Hematopoietic multipotent progenitor cell treated with erythropoietin and hydrocortisone succinate and interleukin-3 and kit ligand, for 15 days (in vitro differentiated cells): Measurements from ENCODE around the gene SLC6A18.

Source experiments
- DNase-seq: peaks from one replicate; pipeline ENCODE4 v3.0.0-alpha.2; 2015; ENCODE audit warnings: low spot score

Gene SLC6A18

GRCh38 chr5:1225081-1225480 is at the start of gene SLC6A18:
Gene SLC6A18, plus strand, starts transcription at chr5:1225381. Its CDS starts 97 bp downstream, at chr5:1225478.
- DNase-seq: no peak

- DNase-seq: no peak
Observed at GRCh38 chr5:1175801-1176472, 49.2 kb upstream of the SLC6A18 start.

GRCh38 chr5:1176473-1177391 is 48.4 kb upstream of the SLC6A18 start:
- no peak for DNase-seq

GRCh38 chr5:1177826-1178528 is 47.2 kb upstream of the SLC6A18 start:
- DNase-seq: no peak

GRCh38 chr5:1178529-1179382 is 46.4 kb upstream of the SLC6A18 start:
- DNase-seq: no peak

- no peak for DNase-seq
Observed at GRCh38 chr5:1179383-1179715, 45.8 kb upstream of the SLC6A18 start.

GRCh38 chr5:1180096-1180495 is 45.1 kb upstream of the SLC6A18 start:
- DNase-seq: no peak

- DNase-seq: no peak
Observed at GRCh38 chr5:1180841-1181271, 44.3 kb upstream of the SLC6A18 start.

GRCh38 chr5:1181451-1182359 is 43.5 kb upstream of the SLC6A18 start:
- DNase-seq: no peak

- DNase-seq: no peak
Observed at GRCh38 chr5:1182360-1182632, 42.9 kb upstream of the SLC6A18 start.

GRCh38 chr5:1182633-1183423 is 42.4 kb upstream of the SLC6A18 start:
- no peak for DNase-seq

GRCh38 chr5:1183424-1184162 is 41.6 kb upstream of the SLC6A18 start:
- no peak for DNase-seq

GRCh38 chr5:1184163-1184470 is 41.1 kb upstream of the SLC6A18 start:
- DNase-seq: no peak

- no peak for DNase-seq
Observed at GRCh38 chr5:1184481-1184880, 40.7 kb upstream of the SLC6A18 start.

GRCh38 chr5:1185038-1185627 is 40.0 kb upstream of the SLC6A18 start:
- DNase-seq: no peak

- DNase-seq: peak; percentile 18
Observed at GRCh38 chr5:1185629-1186350, 39.4 kb upstream of the SLC6A18 start.

GRCh38 chr5:1186351-1187233 is 38.6 kb upstream of the SLC6A18 start:
- no peak for DNase-seq
